ENCODE measurements around the gene CELA2B. TPM values are rescaled to one million over a fixed set of nuclear protein-coding genes. Genes with fewer than 3 reads are reported as not detected.
A peak's percentile ranks its signal among the peaks of the same experiment; 100 is the strongest.

The CELA2B gene
- polyA plus RNA-seq, 1 of the 3 experiments (the other 2 are of a cell fraction), result not detected

GRCh38 chr1:15500184-15501178 lies 24.6 kb downstream of the CELA2B start:
- Histone ChIP-seq H3K27me3 (ENCODE audit: insufficient read depth) (no peaks in the 10 kb centered on the region), H3K9me3 (no peaks in the 10 kb centered on the region), H3K79me2 (ENCODE audit: insufficient read depth) (no peaks in the 10 kb centered on the region), H3F3A (replicated peaks; ENCODE audit: insufficient read depth) (peaks cover 3% of the 10 kb centered on the region), H3K27ac (ENCODE audit: low read depth in 2 of 2, low read length in 1 of 2) (no peak overlapping the region), H3K9ac (no peak overlapping the region), H4K20me1 (ENCODE audit: insufficient read depth) (no peaks in the 10 kb centered on the region), H2AFZ (ENCODE audit: low read depth) (no peak overlapping the region), H3K36me3 (replicated peaks in 1 of 2; ENCODE audit: control insufficient read depth in 1 of 2, insufficient read depth in 2 of 2, low read length in 1 of 2) (peaks cover 0 to 14% of the 10 kb centered on the region in 2 experiments), H3K9me2 (no peaks in the 10 kb centered on the region), H3K4me3 (ENCODE audit: low read depth in 2 of 2, low read length in 1 of 2) (no peak overlapping the region), H3K4me1 (ENCODE audit: control insufficient read depth in 1 of 2, insufficient read depth in 2 of 2, low read depth in 1 of 2, low read length in 1 of 2) (no peaks in the 10 kb centered on the region; a peak in 1 of 4 replicates), H3K4me2 (no peak overlapping the region)
- DNase-seq, result no peak
- POLR2A ChIA-PET, result no interaction called here
- CTCF ChIA-PET, result interaction anchor here (1.1 to 1.8 kb wide), 8 partner anchors 13 to 291 kb away, joined by 3 to 10 read pairs (median 4); no protein-coding TSS in a partner anchor
- WGBS (ENCODE audit: low lambda C conversion rate), result 88% methylated on average over 15 of the region's 19 CpGs
- TF ChIP-seq FOXJ3 (CRISPR knock-in tag; IDR thresholded peaks at IDR 0.05), result no peak
- TF ChIP-seq JUND (IDR thresholded peaks at IDR 0.05), result no peak
- TF ChIP-seq MXI1 (IDR thresholded peaks at IDR 0.05; ENCODE audit: low read depth, low read length), result no peak

GRCh38 chr1:15501208-15502032 lies 25.5 kb downstream of the CELA2B start:
- POLR2A ChIA-PET, result no interaction called here
- DNase-seq, result peak; percentile 78
- Histone ChIP-seq H3K4me2 (no peak overlapping the region), H3K9ac (no peak overlapping the region), H2AFZ (ENCODE audit: low read depth) (no peak overlapping the region), H3K27ac (ENCODE audit: low read depth in 2 of 2, low read length in 1 of 2) (no peak overlapping the region), H4K20me1 (ENCODE audit: insufficient read depth) (no peaks in the 10 kb centered on the region), H3K4me3 (ENCODE audit: low read depth in 2 of 2, low read length in 1 of 2) (no peak overlapping the region; a peak in 1 of 4 replicates), H3K27me3 (ENCODE audit: insufficient read depth) (no peaks in the 10 kb centered on the region), H3K36me3 (replicated peaks in 1 of 2; ENCODE audit: control insufficient read depth in 1 of 2, insufficient read depth in 2 of 2, low read length in 1 of 2) (peaks cover 0 to 17% of the 10 kb centered on the region in 2 experiments), H3K9me3 (no peaks in the 10 kb centered on the region), H3K4me1 (ENCODE audit: control insufficient read depth in 1 of 2, insufficient read depth in 2 of 2, low read depth in 1 of 2, low read length in 1 of 2) (no peaks in the 10 kb centered on the region; a peak in 1 of 4 replicates), H3K9me2 (no peaks in the 10 kb centered on the region), H3F3A (replicated peaks; ENCODE audit: insufficient read depth) (peaks cover 3% of the 10 kb centered on the region), H3K79me2 (ENCODE audit: insufficient read depth) (no peaks in the 10 kb centered on the region)
- WGBS (ENCODE audit: low lambda C conversion rate), result 64% methylated on average over 17 of the region's 17 CpGs
- CTCF ChIA-PET, result interaction anchor here (1.6 to 1.7 kb wide), 3 partner anchors 12 to 177 kb away, joined by 5 to 10 read pairs (median 5); no protein-coding TSS in a partner anchor
- TF ChIP-seq FOSL2 (IDR thresholded peaks at IDR 0.05; ENCODE audit: borderline replicate concordance, low read depth), result no peak
- no peak for TF ChIP-seq NRF1 (IDR thresholded peaks at IDR 0.05; ENCODE audit: low read depth, low read length)
- peak; percentile 65 for TF ChIP-seq RAD21 (IDR thresholded peaks at IDR 0.05; ENCODE audit: low read length)
- no peak for TF ChIP-seq YY1 (IDR thresholded peaks at IDR 0.05; ENCODE audit: low read depth)
- peak; percentile 59 for TF ChIP-seq SMC3 (IDR thresholded peaks at IDR 0.05; ENCODE audit: low read depth, low read length)
- no peak for TF ChIP-seq USF2 (IDR thresholded peaks at IDR 0.05; ENCODE audit: borderline replicate concordance, low read depth, low read length)
- TF ChIP-seq POLR2AphosphoS5 (IDR thresholded peaks at IDR 0.05; ENCODE audit: low read depth, low read length), result no peak
- no peak for TF ChIP-seq ELF1 (IDR thresholded peaks at IDR 0.05)
- no peak for TF ChIP-seq REST (IDR thresholded peaks at IDR 0.05; ENCODE audit: low read depth, low read length)
- TF ChIP-seq FOXM1 (IDR thresholded peaks at IDR 0.05; ENCODE audit: low read depth), result no peak
- TF ChIP-seq SIN3A (IDR thresholded peaks at IDR 0.05; ENCODE audit: borderline replicate concordance, low read depth, low read length), result no peak
- no peak for TF ChIP-seq TAF1 (IDR thresholded peaks at IDR 0.05; ENCODE audit: borderline replicate concordance, low read depth, low read length)
- no peak for TF ChIP-seq FOXJ3 (CRISPR knock-in tag; IDR thresholded peaks at IDR 0.05)
- TF ChIP-seq TEAD4 (IDR thresholded peaks at IDR 0.05; ENCODE audit: borderline replicate concordance, insufficient read depth), result no peak
- no peak for TF ChIP-seq EP300 (IDR thresholded peaks at IDR 0.05; ENCODE audit: borderline replicate concordance in 1 of 2, low read depth in 1 of 2, low read length in 1 of 2)
- TF ChIP-seq TCF12 (IDR thresholded peaks at IDR 0.05), result no peak
- TF ChIP-seq MAX (IDR thresholded peaks at IDR 0.05; ENCODE audit: low read depth), result no peak
- no peak for TF ChIP-seq EZH2phosphoT487 (IDR thresholded peaks at IDR 0.05; ENCODE audit: borderline replicate concordance, low read depth)
- no peak for TF ChIP-seq RFX5 (IDR thresholded peaks at IDR 0.05; ENCODE audit: low read length)

Measured in SK-N-SH (cell line).